Activated B cell treated with CpG ODN at 0.5 μM for 24 hours (primary cell): ENCODE data around the gene CNPPD1. TPM values are rescaled to one million over a fixed set of nuclear protein-coding genes. Genes with fewer than 3 reads are reported as not detected.

Experiments
- ATAC-seq: fragments of 200-7000 bp; cut with Tn5 transposase; one replicate; pipeline ENCODE4 v1.10.0; 2021; ENCODE audit warnings: low read depth, mild to moderate bottlenecking, moderate library complexity
- CTCF ChIA-PET: fragments of 350-600 bp; sonication (Branson Sonifier 250); formaldehyde crosslinking; loops from one replicate; lab custom pipeline; 2021; ENCODE audit warnings: antibody characterized with exemption; lab: Charles Lee
- POLR2A ChIA-PET: fragments of 350-600 bp; sonication (Branson Sonifier 250); formaldehyde crosslinking; loops from one replicate; lab custom pipeline; 2021; ENCODE audit warnings: antibody characterized with exemption; lab: Charles Lee
- DNase-seq: peaks from one replicate; pipeline ENCODE4 v3.0.0; 2022
- H3K27ac Mint-ChIP-seq: one replicate; pipeline ENCODE4 v1.8.0; 2020; ENCODE audit warnings: mixed read lengths
- H3K27me3 Mint-ChIP-seq: one replicate; pipeline ENCODE4 v1.8.0; 2021; ENCODE audit warnings: mixed read lengths
- H3K36me3 Mint-ChIP-seq: one replicate; pipeline ENCODE4 v1.8.0; 2021; ENCODE audit warnings: low read depth, mixed read lengths
- H3K4me1 Mint-ChIP-seq: one replicate; pipeline ENCODE4 v1.8.0; 2021; ENCODE audit warnings: mixed read lengths
- H3K4me3 Mint-ChIP-seq: one replicate; pipeline ENCODE4 v1.8.0; 2020; ENCODE audit warnings: mild to moderate bottlenecking, mixed read lengths
- H3K9me3 Mint-ChIP-seq: one replicate; pipeline ENCODE4 v1.8.0; 2020; ENCODE audit warnings: mixed read lengths
- intact Hi-C: fragments of 100-400 bp; cut with micrococcal nuclease; formaldehyde crosslinking; loops from one replicate; pipeline ENCODE4 v1.15.1; 2024
- total RNA-seq: library from RNA; stranded (reverse); gene quantifications from 2 replicates; pipeline ENCODE4 v1.2.3, GENCODE V29; 2022
- TF ChIP-seq, protein P1 (sequence below): fragments of 200-600 bp; IDR thresholded peaks from one replicate; pipeline ENCODE4 v1.8.0; 2022; ENCODE audit warnings: antibody characterized with exemption, mild to moderate bottlenecking

The CNPPD1 gene
- total RNA-seq, 1 donor from 2014 or later, result 144 TPM

DNA sequence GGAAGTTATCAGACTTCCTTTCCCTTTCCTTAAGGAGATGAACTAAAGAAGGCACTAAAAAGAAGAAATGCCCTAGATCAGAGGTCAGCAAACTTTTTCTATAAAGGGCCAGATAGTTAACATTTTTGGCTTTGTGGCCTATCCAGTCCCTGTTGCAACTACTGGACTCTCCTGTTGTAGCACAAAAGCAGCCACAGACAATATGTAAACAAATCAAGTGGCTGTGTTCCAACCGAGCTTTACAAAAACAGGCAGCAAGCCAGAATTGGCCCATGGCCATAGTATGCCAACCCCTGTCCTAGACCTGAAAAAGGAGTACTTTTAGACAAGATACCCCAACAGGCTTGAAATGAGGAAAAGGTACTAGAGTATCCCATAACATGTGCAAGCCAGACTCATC is 27.1 kb downstream of the CNPPD1 start:
- no peak for ATAC-seq
- TF ChIP-seq, protein P1, sequence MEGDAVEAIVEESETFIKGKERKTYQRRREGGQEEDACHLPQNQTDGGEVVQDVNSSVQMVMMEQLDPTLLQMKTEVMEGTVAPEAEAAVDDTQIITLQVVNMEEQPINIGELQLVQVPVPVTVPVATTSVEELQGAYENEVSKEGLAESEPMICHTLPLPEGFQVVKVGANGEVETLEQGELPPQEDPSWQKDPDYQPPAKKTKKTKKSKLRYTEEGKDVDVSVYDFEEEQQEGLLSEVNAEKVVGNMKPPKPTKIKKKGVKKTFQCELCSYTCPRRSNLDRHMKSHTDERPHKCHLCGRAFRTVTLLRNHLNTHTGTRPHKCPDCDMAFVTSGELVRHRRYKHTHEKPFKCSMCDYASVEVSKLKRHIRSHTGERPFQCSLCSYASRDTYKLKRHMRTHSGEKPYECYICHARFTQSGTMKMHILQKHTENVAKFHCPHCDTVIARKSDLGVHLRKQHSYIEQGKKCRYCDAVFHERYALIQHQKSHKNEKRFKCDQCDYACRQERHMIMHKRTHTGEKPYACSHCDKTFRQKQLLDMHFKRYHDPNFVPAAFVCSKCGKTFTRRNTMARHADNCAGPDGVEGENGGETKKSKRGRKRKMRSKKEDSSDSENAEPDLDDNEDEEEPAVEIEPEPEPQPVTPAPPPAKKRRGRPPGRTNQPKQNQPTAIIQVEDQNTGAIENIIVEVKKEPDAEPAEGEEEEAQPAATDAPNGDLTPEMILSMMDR, result no peak
- H3K27me3 Mint-ChIP-seq, result no peaks in the 10 kb centered on the region
- no peak for DNase-seq
- no peak overlapping the region for H3K4me3 Mint-ChIP-seq
- no peaks in the 10 kb centered on the region for H3K4me1 Mint-ChIP-seq
- intact Hi-C loops, result no loop called here
- H3K27ac Mint-ChIP-seq, result no peak overlapping the region
- peaks cover 65% of the 10 kb centered on the region for H3K36me3 Mint-ChIP-seq
- H3K9me3 Mint-ChIP-seq, result no peaks in the 10 kb centered on the region
- ChIA-PET CTCF (no interaction called here), POLR2A (no interaction called here)

DNA sequence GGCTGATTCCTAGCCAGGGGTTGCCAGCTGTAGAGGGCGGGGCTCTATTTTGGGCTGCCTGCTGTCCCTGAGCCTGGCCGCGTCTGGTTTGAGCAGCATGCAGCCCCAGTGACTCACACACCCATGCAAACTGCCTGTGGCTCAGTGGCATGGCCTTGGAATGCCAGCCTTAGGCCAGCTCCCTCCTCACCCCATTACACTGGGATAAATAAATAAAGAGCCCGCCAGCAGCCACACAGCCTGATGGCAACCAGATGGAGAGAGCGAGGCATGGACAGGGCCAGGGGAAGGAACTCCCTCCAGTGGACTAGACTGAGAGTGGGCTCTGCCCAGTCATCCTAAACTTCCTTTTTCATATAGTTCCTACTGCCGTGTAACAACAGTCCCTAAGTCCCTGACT is 34.4 kb downstream of the CNPPD1 start:
- Mint-ChIP-seq H3K4me1 (no peaks in the 10 kb centered on the region), H3K27ac (no peak overlapping the region), H3K27me3 (no peaks in the 10 kb centered on the region), H3K9me3 (no peaks in the 10 kb centered on the region), H3K4me3 (no peak overlapping the region), H3K36me3 (peaks cover 78% of the 10 kb centered on the region)
- ATAC-seq (no peak), DNase-seq (no peak)
- CTCF ChIA-PET, result interaction anchor here (1.4 kb wide), 1 partner anchor 23 kb away, joined by 4 read pairs; no protein-coding TSS in a partner anchor
- POLR2A ChIA-PET, result no interaction called here
- TF ChIP-seq, protein P1, result no peak
- intact Hi-C loops, result no loop called here

DNA sequence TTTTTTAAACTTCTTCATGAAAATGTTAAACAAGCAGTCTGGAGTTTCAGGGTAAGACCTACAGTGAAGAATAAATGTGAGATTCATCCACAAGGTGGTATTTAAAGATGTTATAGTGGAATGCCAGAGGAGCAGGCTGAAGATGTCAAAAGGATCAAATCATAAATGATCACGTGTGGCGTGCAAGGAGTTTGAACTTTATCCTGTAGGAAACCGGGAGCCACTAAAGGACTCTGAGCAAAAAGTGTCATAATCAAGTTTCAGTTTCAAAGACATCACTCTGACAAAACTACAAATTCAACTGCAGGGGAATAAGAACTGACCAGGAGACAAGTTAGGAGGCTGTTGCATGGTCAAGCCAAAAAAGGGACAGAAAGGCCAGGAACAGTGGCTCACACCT is 36.0 kb downstream of the CNPPD1 start:
- DNase-seq (no peak), ATAC-seq (no peak)
- no peaks in the 10 kb centered on the region for H3K9me3 Mint-ChIP-seq
- intact Hi-C loops, result no loop called here
- peaks cover 66% of the 10 kb centered on the region for H3K36me3 Mint-ChIP-seq
- no peak overlapping the region for H3K4me3 Mint-ChIP-seq
- POLR2A ChIA-PET, result no interaction called here
- no peak overlapping the region for H3K27ac Mint-ChIP-seq
- H3K27me3 Mint-ChIP-seq, result no peaks in the 10 kb centered on the region
- CTCF ChIA-PET, result interaction anchor here (1.4 kb wide), 1 partner anchor 21 kb away, joined by 4 read pairs; no protein-coding TSS in a partner anchor
- H3K4me1 Mint-ChIP-seq, result no peaks in the 10 kb centered on the region
- TF ChIP-seq, protein P1, result no peak

DNA sequence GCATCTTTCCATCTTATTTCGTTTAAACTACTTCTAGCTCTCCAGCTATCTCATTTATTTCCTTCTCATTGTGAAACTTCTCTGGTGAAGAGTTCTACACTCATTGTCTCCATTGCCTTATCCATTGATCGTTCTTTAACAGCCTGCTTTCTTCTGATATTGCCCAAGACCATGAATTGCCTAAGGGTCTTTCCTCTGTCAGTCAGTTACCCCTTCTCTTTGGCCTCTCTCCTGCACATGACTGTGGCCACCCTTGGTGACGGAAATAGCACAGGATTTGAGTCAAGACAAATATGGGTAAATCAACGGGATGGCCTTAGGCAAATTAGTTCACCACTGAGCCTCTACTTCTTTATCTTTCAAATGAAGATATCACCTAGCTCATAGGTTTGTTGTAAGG is 42.7 kb downstream of the CNPPD1 start:
- H3K4me3 Mint-ChIP-seq, result no peak overlapping the region
- ChIA-PET CTCF (no interaction called here), POLR2A (no interaction called here)
- TF ChIP-seq, protein P1, result no peak
- H3K4me1 Mint-ChIP-seq, result no peaks in the 10 kb centered on the region
- intact Hi-C loops, result no loop called here
- H3K27ac Mint-ChIP-seq, result no peak overlapping the region
- no peaks in the 10 kb centered on the region for H3K9me3 Mint-ChIP-seq
- ATAC-seq (no peak), DNase-seq (no peak)
- H3K36me3 Mint-ChIP-seq, result peaks cover 43% of the 10 kb centered on the region
- H3K27me3 Mint-ChIP-seq, result no peaks in the 10 kb centered on the region

DNA sequence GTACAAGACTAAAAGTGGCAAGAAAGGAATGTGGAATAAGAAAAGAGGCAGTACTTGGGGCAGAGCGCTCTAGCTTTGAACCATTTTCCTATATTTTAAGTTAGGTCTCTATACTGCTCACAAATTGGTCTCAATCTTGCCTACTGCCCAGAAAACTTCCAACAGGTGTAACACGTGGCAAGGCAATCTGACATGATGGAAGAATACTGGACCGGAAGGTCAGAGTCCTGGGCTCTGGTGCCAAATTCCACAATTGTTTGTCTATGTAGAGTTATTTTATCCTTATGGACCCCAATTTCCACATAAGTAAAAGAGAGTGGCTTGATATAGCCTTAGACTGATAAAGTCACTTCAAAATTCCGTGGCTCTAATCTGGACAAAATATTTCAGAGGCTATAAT is 45.0 kb downstream of the CNPPD1 start:
- ChIA-PET POLR2A (no interaction called here), CTCF (no interaction called here)
- Mint-ChIP-seq H3K9me3 (no peaks in the 10 kb centered on the region), H3K36me3 (peaks cover 37% of the 10 kb centered on the region), H3K27me3 (no peaks in the 10 kb centered on the region), H3K4me3 (no peak overlapping the region), H3K27ac (no peak overlapping the region), H3K4me1 (no peaks in the 10 kb centered on the region)
- DNase-seq (no peak), ATAC-seq (no peak)
- intact Hi-C loops, result no loop called here
- TF ChIP-seq, protein P1, result no peak
